ENCODE measurements around the gene CRYBG2.

The CRYBG2 gene

GRCh38 chr1:26368006-26368405, 14.1 kb upstream of the CRYBG2 start:
- no peak for DNase-seq

GRCh38 chr1:26367441-26367840, 13.5 kb upstream of the CRYBG2 start:
- no peak for DNase-seq

- no peak for DNase-seq
Observed at GRCh38 chr1:26364956-26365355, 11.0 kb upstream of the CRYBG2 start.

GRCh38 chr1:26363549-26364448, 9.9 kb upstream of the CRYBG2 start:
- peak; percentile 95 for DNase-seq

- DNase-seq = no peak
Observed at GRCh38 chr1:26362331-26362730, 8.4 kb upstream of the CRYBG2 start.

- DNase-seq = no peak
Observed at GRCh38 chr1:26361605-26362122, 7.7 kb upstream of the CRYBG2 start.

- DNase-seq = peak; percentile 74
Observed at GRCh38 chr1:26360807-26361604, 7.1 kb upstream of the CRYBG2 start.

GRCh38 chr1:26359981-26360806, 6.3 kb upstream of the CRYBG2 start:
- DNase-seq = no peak

GRCh38 chr1:26358411-26359384, 4.8 kb upstream of the CRYBG2 start:
- peak; percentile 23 for DNase-seq

- no peak for DNase-seq
Observed at GRCh38 chr1:26357121-26357602, 3.2 kb upstream of the CRYBG2 start.

- DNase-seq = no peak
Observed at GRCh38 chr1:26356106-26356505, 2.2 kb upstream of the CRYBG2 start.

- no peak for DNase-seq
Observed at GRCh38 chr1:26354972-26355371, 1.0 kb upstream of the CRYBG2 start.

- DNase-seq = no peak
Observed at GRCh38 chr1:26353210-26353859, 595 bp downstream of the CRYBG2 start.

- DNase-seq = no peak
Observed at GRCh38 chr1:26352338-26352679, 1.6 kb downstream of the CRYBG2 start.

GRCh38 chr1:26351590-26352337, 2.2 kb downstream of the CRYBG2 start:
- no peak for DNase-seq

GRCh38 chr1:26350701-26351589, 3.0 kb downstream of the CRYBG2 start:
- no peak for DNase-seq

GRCh38 chr1:26350343-26350700, 3.6 kb downstream of the CRYBG2 start:
- no peak for DNase-seq

- DNase-seq = no peak
Observed at GRCh38 chr1:26349877-26350244, 4.1 kb downstream of the CRYBG2 start.

GRCh38 chr1:26349188-26349876, 4.6 kb downstream of the CRYBG2 start:
- no peak for DNase-seq
